Stimulated activated CD8-positive, alpha-beta memory T cell treated with anti-CD3 and anti-CD28 coated beads, Interleukin-15, amount 100 ng/mL, for 48 hours (primary cell): ENCODE data around the gene HSFX4.
"Not testable (repeated sequence)": the region's sequence is repeated elsewhere in the genome, so short reads cannot be mapped to it uniquely, and the experiment has no call there.

Source experiments
- DNase-seq, 2 donors: peaks; one replicate each; pipeline ENCODE4 v3.0.0-alpha.2; 2020; ENCODE audit warnings: low read depth in 2 of 2

HSFX4 gene

GRCh38 chrX:149937871-149938426 is 8.6 kb downstream of the HSFX4 start:
- DNase-seq = no peak

- DNase-seq = peak; percentile 85 to 86
Measured at GRCh38 chrX:149938427-149938880, 9.1 kb downstream of the HSFX4 start, which contains the start of gene EOLA2. Gene EOLA2 (minus strand): TSS chrX:149938491. CDS start chrX:149933874, 4,617 bp downstream.

- peak; percentile 80 to 83 for DNase-seq
Measured at GRCh38 chrX:149938881-149939654, 9.7 kb downstream of the HSFX4 start.

GRCh38 chrX:149939655-149939904 is 10.2 kb downstream of the HSFX4 start:
- no peak for DNase-seq

DNA sequence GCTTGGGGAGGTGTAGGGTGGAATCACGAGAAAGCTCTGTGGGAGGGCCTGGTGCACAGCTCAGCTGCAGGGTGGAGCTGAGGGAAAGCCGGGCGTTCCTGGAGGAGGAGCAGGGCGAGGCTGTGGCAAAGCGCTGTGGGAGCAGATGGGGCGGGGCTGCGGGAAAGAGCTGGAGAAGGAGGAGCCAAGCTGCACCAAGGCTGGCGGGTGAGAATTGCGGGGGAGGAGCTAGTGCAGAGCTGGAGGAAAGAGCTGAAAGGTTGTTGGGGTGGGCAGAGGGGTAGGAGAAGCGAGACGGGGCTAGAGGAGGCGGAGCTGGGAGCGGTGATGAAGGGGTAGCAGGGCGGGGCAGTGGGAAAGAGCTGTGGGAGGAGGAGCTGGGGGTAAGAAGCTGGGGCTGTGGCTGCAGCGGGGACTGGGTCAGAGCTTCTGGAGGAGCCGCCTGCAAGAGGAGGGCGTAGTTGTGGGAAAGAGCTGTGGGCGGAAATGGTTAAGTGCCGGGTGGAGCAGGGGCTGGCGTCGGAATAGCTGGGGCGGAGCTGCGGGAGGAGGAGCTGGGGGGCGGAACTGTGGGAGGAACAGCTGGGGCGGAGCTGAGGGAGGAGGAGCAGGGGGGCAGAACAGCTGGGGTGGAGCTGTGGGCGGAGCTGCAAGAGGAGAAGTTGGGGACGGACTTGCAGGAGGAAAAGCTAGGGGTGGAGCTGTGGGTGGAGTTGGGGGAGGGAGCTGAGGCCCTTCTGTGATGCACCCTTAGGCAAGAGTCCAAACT is 10.7 kb downstream of the HSFX4 start:
- peak; percentile 86 to 87 for DNase-seq

GRCh38 chrX:149940674-149941024 is 11.3 kb downstream of the HSFX4 start:
- DNase-seq = not testable (repeated sequence)

DNA sequence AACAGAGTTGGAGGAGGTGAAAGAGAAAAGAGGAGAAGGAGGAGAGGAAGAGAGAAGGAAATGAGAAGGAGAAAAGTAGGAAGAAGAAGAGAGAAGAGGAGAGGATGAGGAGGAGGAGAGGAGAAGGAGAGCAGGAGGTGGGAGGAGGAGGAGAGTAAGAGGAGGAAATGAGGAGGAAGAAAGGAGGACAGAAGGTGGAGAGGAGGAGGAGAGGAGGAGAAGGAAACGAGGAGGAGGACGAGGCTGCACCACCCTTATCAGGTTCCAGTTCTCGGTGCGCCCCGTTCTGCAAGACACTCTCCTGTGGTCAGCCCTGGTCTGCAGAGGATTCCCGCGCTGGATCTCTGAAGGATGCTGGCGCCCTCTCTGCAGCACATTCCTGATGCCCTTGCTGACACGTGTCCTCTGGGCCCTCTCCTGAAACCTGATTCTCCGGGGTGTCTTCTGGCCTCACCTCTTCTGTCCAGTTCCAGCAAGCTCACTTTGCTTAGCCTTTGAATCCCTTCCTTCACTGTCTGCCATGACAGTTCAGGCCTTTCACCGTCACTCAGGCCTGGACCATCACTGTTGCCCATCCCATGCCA is 15.8 kb downstream of the HSFX4 start:
- DNase-seq = not testable (repeated sequence)

- DNase-seq = not testable (repeated sequence)
Measured at GRCh38 chrX:149945820-149946219, 16.4 kb downstream of the HSFX4 start.

GRCh38 chrX:149946932-149947331 is 17.6 kb downstream of the HSFX4 start:
- not testable (repeated sequence) for DNase-seq

- no peak for DNase-seq
Measured at GRCh38 chrX:149948016-149948415, 18.6 kb downstream of the HSFX4 start.

DNA sequence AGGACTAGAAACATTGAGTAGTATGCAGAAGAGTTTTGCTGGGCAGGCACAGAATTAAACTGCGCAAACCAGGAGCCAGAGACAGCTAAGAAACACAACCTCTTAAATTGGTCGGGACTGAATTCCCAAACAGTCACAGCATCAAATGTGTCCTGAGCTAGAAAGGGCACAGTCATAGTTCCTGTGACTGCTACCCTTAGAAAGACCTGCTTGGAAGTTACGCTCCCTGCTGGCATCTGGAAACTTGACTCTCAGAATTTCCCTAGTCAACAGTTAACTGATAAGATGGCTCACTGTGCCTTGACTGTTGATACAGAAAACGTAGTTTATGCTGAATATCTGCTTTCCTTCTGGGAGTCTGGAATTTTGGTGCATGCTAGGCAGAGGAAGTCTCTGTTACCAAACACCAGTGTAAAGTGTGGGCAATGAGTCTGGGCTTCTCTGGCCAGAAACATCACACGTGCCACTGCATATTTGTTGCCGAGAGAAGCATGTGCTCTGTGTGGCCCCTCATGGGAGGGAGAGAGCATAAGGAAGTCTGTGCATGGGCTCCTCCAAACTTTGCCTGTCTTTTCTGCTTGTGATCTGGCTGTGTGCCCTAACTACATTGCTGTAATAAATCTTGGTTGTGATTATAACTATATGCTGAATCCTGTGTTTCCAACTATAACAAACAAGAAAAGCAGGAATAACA is 20.5 kb downstream of the HSFX4 start:
- no peak for DNase-seq

GRCh38 chrX:149950681-149951080 is 21.3 kb downstream of the HSFX4 start:
- DNase-seq = no peak

- no peak for DNase-seq
Measured at GRCh38 chrX:149961572-149961971, 32.2 kb downstream of the HSFX4 start.

GRCh38 chrX:149962010-149962409 is 32.6 kb downstream of the HSFX4 start:
- DNase-seq = no peak

- peak in 1 of 2 donors; percentile 6 for DNase-seq
Measured at GRCh38 chrX:149962859-149963757, 33.7 kb downstream of the HSFX4 start.

- DNase-seq = no peak
Measured at GRCh38 chrX:149979126-149979644, 49.8 kb downstream of the HSFX4 start.
